ENCODE data around the gene TMEM115.

The TMEM115 gene

GRCh38 chr3:50353245-50354004, 5.9 kb downstream of the TMEM115 start:
- no peak for DNase-seq

- no peak for DNase-seq
Measured at GRCh38 chr3:50352781-50353180, 6.5 kb downstream of the TMEM115 start.

- no peak for DNase-seq
Measured at GRCh38 chr3:50351323-50351697, 8.0 kb downstream of the TMEM115 start.

- DNase-seq = peak; percentile 86 to 99 (median 97)
Measured at GRCh38 chr3:50350527-50351322, 8.6 kb downstream of the TMEM115 start, which contains the start of the genes CYB561D2 and NPRL2. TSS of gene CYB561D2 (plus strand) at chr3:50350862. CDS start at chr3:50351434, 572 bp downstream. TSS of gene NPRL2 (minus strand) at chr3:50350775. CDS start at chr3:50350652, 123 bp downstream.

- DNase-seq = peak in 1 of 56 donors; percentile 49
Measured at GRCh38 chr3:50350213-50350526, 9.2 kb downstream of the TMEM115 start.

GRCh38 chr3:50347187-50347813, 12.0 kb downstream of the TMEM115 start:
- peak in 38 of 56 donors; percentile 13 to 78 (median 36) for DNase-seq

GRCh38 chr3:50345586-50346234, 13.6 kb downstream of the TMEM115 start, which contains the start of gene ZMYND10:
TSS of gene ZMYND10 (minus strand) at chr3:50345732. CDS start at chr3:50345579, 153 bp downstream.
- peak in 34 of 56 donors; percentile 5 to 74 (median 33) for DNase-seq

GRCh38 chr3:50345008-50345407, 14.3 kb downstream of the TMEM115 start:
- no peak for DNase-seq

GRCh38 chr3:50342813-50343633, 16.3 kb downstream of the TMEM115 start:
- DNase-seq = no peak

GRCh38 chr3:50341996-50342650, 17.2 kb downstream of the TMEM115 start:
- DNase-seq = no peak

- no peak for DNase-seq
Measured at GRCh38 chr3:50341537-50341936, 17.8 kb downstream of the TMEM115 start.

- peak in 2 of 56 donors; percentile 17 to 21 for DNase-seq
Measured at GRCh38 chr3:50340448-50341329, 18.6 kb downstream of the TMEM115 start, which contains the start of gene RASSF1. TSS of gene RASSF1 (minus strand) at chr3:50340836. CDS start at chr3:50340805, 31 bp downstream.

GRCh38 chr3:50340147-50340447, 19.2 kb downstream of the TMEM115 start:
- DNase-seq = no peak

GRCh38 chr3:50339485-50340146, 19.7 kb downstream of the TMEM115 start:
- no peak for DNase-seq

- no peak for DNase-seq
Measured at GRCh38 chr3:50338965-50339364, 20.4 kb downstream of the TMEM115 start.

- DNase-seq = peak; percentile 85 to 99 (median 96)
Measured at GRCh38 chr3:50337175-50337861, 22.0 kb downstream of the TMEM115 start.

- DNase-seq = peak in 1 of 56 donors; percentile 57
Measured at GRCh38 chr3:50336452-50337174, 22.7 kb downstream of the TMEM115 start.

Measured in nucleus accumbens (tissue), 56 donors.